NCI-H1417 (cell line): ENCODE measurements around the gene LY6G6C.

ENCODE experiments used
- DNase-seq, 3 experiments: peaks; one replicate each; lab custom pipeline; 2025; lab: John Stamatoyannopoulos, UW

Gene LY6G6C

GRCh38 chr6:31721351-31722020, at the start of gene LY6G6C:
TSS of gene LY6G6C (minus strand) at chr6:31721746. CDS start at chr6:31721679, 67 bp downstream.
- no peak for DNase-seq

GRCh38 chr6:31770860-31771259, 49.3 kb upstream of the LY6G6C start:
- no peak for DNase-seq

- peak; percentile 33 to 56 (median 46) for DNase-seq
Observed at GRCh38 chr6:31769684-31770371, 48.3 kb upstream of the LY6G6C start.

GRCh38 chr6:31768363-31769257, 47.1 kb upstream of the LY6G6C start:
- no peak for DNase-seq

GRCh38 chr6:31767096-31767645, 45.6 kb upstream of the LY6G6C start:
- no peak for DNase-seq

- no peak for DNase-seq
Observed at GRCh38 chr6:31765910-31766794, 44.6 kb upstream of the LY6G6C start.

- DNase-seq = no peak
Observed at GRCh38 chr6:31765559-31765909, 44.0 kb upstream of the LY6G6C start.

GRCh38 chr6:31764198-31764597, 42.7 kb upstream of the LY6G6C start:
- no peak for DNase-seq

GRCh38 chr6:31763619-31763940, 42.0 kb upstream of the LY6G6C start:
- no peak for DNase-seq

GRCh38 chr6:31762878-31763618, 41.5 kb upstream of the LY6G6C start:
- DNase-seq = no peak

- no peak for DNase-seq
Observed at GRCh38 chr6:31762356-31762755, 40.8 kb upstream of the LY6G6C start, which contains the start of gene SAPCD1. TSS of gene SAPCD1 (plus strand) at chr6:31762656. CDS start at chr6:31763055, 399 bp downstream.

- DNase-seq = no peak
Observed at GRCh38 chr6:31761343-31761742, 39.8 kb upstream of the LY6G6C start.

- no peak for DNase-seq
Observed at GRCh38 chr6:31760790-31761189, 39.2 kb upstream of the LY6G6C start.

- no peak for DNase-seq
Observed at GRCh38 chr6:31758281-31758680, 36.7 kb upstream of the LY6G6C start.

- no peak for DNase-seq
Observed at GRCh38 chr6:31752739-31753319, 31.3 kb upstream of the LY6G6C start.

- DNase-seq = no peak
Observed at GRCh38 chr6:31750411-31751022, 29.0 kb upstream of the LY6G6C start.

- DNase-seq = no peak
Observed at GRCh38 chr6:31749301-31750036, 27.9 kb upstream of the LY6G6C start.

- no peak for DNase-seq
Observed at GRCh38 chr6:31744422-31744821, 22.9 kb upstream of the LY6G6C start.

- no peak for DNase-seq
Observed at GRCh38 chr6:31742894-31743293, 21.3 kb upstream of the LY6G6C start.
